Neural cell (in vitro differentiated cells): Measurements from ENCODE around the gene EMID1. TPM values are rescaled to one million over a fixed set of nuclear protein-coding genes. Genes with fewer than 3 reads are reported as not detected.

Experiments
- H2AFZ ChIP-seq: fragments of 200-600, 300-800 bp; sonication (generic), shearing (Covaris generic); 2 replicates; pipeline ENCODE4 v1.6.0; 2014; ENCODE audit warnings: low read depth, mild to moderate bottlenecking, antibody characterized with exemption, low read length, moderate library complexity
- H3F3A ChIP-seq: fragments of 200-600 bp; shearing (Covaris generic); 2 replicates; pipeline ENCODE4 v1.6.1; 2016; ENCODE audit warnings: mild to moderate bottlenecking, moderate library complexity, mixed read lengths, antibody characterized with exemption, low read length; ENCODE audit not compliant: insufficient read depth, poor library complexity, severe bottlenecking
- H3K27ac ChIP-seq: fragments of 200-600, 300-800 bp; sonication (generic), shearing (Covaris generic); 2 replicates; pipeline ENCODE4 v1.5.1; 2014; ENCODE audit warnings: mild to moderate bottlenecking, low read length, moderate library complexity
- H3K27me3 ChIP-seq: fragments of 300-800, 200-600 bp; sonication (generic), shearing (Covaris generic); 2 replicates; pipeline ENCODE4 v1.6.0; 2014; ENCODE audit warnings: mild to moderate bottlenecking, low read depth, low read length, moderate library complexity; ENCODE audit not compliant: insufficient read depth
- H3K36me3 ChIP-seq: fragments of 300-800, 200-600 bp; sonication (generic), shearing (Covaris generic); 2 replicates; pipeline ENCODE4 v1.5.1; 2014; ENCODE audit warnings: mild to moderate bottlenecking, antibody characterized with exemption, low read length, moderate library complexity; ENCODE audit not compliant: insufficient read depth
- H3K4me2 ChIP-seq: fragments of 300-800, 200-600 bp; sonication (generic), shearing (Covaris generic); 2 replicates; pipeline ENCODE4 v1.6.0; 2014; ENCODE audit warnings: mild to moderate bottlenecking, low read length
- H3K4me3 ChIP-seq: fragments of 300-800, 200-600 bp; sonication (generic), shearing (Covaris generic); 2 replicates; pipeline ENCODE4 v1.5.1; 2014; ENCODE audit warnings: mild to moderate bottlenecking, low read length, moderate library complexity
- H3K79me2 ChIP-seq: fragments of 200-600 bp; shearing (Covaris generic); replicated peaks from 2 replicates; pipeline ENCODE4 v1.6.0; 2014; ENCODE audit warnings: mild to moderate bottlenecking, low read length, moderate library complexity; ENCODE audit not compliant: insufficient read depth
- H3K9ac ChIP-seq: fragments of 300-800, 200-600 bp; sonication (generic), shearing (Covaris generic); 2 replicates; pipeline ENCODE4 v1.6.1; 2016; ENCODE audit warnings: mild to moderate bottlenecking, low read length, mixed read lengths
- H3K9me2 ChIP-seq: fragments of 200-600 bp; shearing (Covaris generic); 2 replicates; pipeline ENCODE4 v1.6.1; 2016; ENCODE audit warnings: mild to moderate bottlenecking, low read length, mixed read lengths; ENCODE audit not compliant: insufficient read depth
- H3K9me3 ChIP-seq: fragments of 200-600, 300-800 bp; sonication (generic), shearing (Covaris generic); 2 replicates; pipeline ENCODE4 v1.6.1; 2016; ENCODE audit warnings: mild to moderate bottlenecking, mixed run types, low read length, moderate library complexity, mixed read lengths
- H4K20me1 ChIP-seq: fragments of 200-600 bp; shearing (Covaris generic); 2 replicates; pipeline ENCODE4 v1.6.1; 2016; ENCODE audit warnings: mild to moderate bottlenecking, mixed run types; ENCODE audit not compliant: insufficient read depth
- CTCF ChIP-seq: fragments of 450-650 bp; IDR thresholded peaks from 2 replicates; pipeline ENCODE4 v1.5.1; 2014; ENCODE audit warnings: antibody characterized with exemption, mild to moderate bottlenecking, moderate library complexity; ENCODE audit not compliant: poor library complexity, severe bottlenecking
- EP300 ChIP-seq: fragments of 450-650 bp; conservative IDR thresholded peaks from 2 replicates; pipeline ENCODE4 v1.6.1; 2014; ENCODE audit warnings: antibody characterized with exemption, mild to moderate bottlenecking, moderate library complexity; ENCODE audit not compliant: poor library complexity, severe bottlenecking
- EZH2 ChIP-seq: fragments of 200-600, 300-800 bp; shearing (Covaris generic), sonication (generic); IDR thresholded peaks from 2 replicates; pipeline ENCODE4 v1.6.1; 2014; ENCODE audit warnings: antibody characterized with exemption, low read length, borderline replicate concordance, mild to moderate bottlenecking; ENCODE audit not compliant: insufficient read depth, poor library complexity, severe bottlenecking
- MXI1 ChIP-seq: fragments of 450-650 bp; conservative IDR thresholded peaks from 2 replicates; pipeline ENCODE4 v1.6.1; 2014; ENCODE audit warnings: antibody characterized with exemption, mild to moderate bottlenecking; ENCODE audit not compliant: poor library complexity, severe bottlenecking
- POLR2AphosphoS5 ChIP-seq: IDR thresholded peaks from 2 replicates; pipeline ENCODE4 v1.6.1; 2012
- RAD21 ChIP-seq: fragments of 450-650 bp; conservative IDR thresholded peaks from 2 replicates; pipeline ENCODE4 v1.6.1; 2014; ENCODE audit warnings: antibody characterized with exemption, mild to moderate bottlenecking, moderate library complexity
- REST ChIP-seq: IDR thresholded peaks from 2 replicates; pipeline ENCODE4 v1.6.1; 2012; ENCODE audit warnings: borderline replicate concordance
- SMC3 ChIP-seq: fragments of 450-650 bp; conservative IDR thresholded peaks from 2 replicates; pipeline ENCODE4 v1.6.1; 2014; ENCODE audit warnings: antibody characterized with exemption, mild to moderate bottlenecking, moderate library complexity; ENCODE audit not compliant: poor library complexity
- TAF1 ChIP-seq: IDR thresholded peaks from 2 replicates; pipeline ENCODE4 v1.6.1; 2012; ENCODE audit warnings: low read depth
- polyA plus RNA-seq: library from polyadenylated mRNA; depleted of rRNA; stranded (reverse); fragments of >200 nt; gene quantifications from 2 replicates; pipeline ENCODE4 v1.2.3, GENCODE V29; 2014

The EMID1 gene
- polyA plus RNA-seq, 1 donor from 2014 or later = 14.1 TPM

GRCh38 chr22:29195964-29196666, 9.6 kb upstream of the EMID1 start:
- H3K27ac ChIP-seq = no peak overlapping the region
- H2AFZ ChIP-seq = no peak overlapping the region
- no peaks in the 10 kb centered on the region for H4K20me1 ChIP-seq

GRCh38 chr22:29197096-29197495, 8.6 kb upstream of the EMID1 start:
- no peaks in the 10 kb centered on the region for H3K9me3 ChIP-seq
- H3K4me3 ChIP-seq = no peak overlapping the region
- H3F3A ChIP-seq = no peaks in the 10 kb centered on the region
- no peaks in the 10 kb centered on the region for H3K36me3 ChIP-seq
- no peak overlapping the region for H3K4me2 ChIP-seq
- no peaks in the 10 kb centered on the region for H3K9me2 ChIP-seq
- no peaks in the 10 kb centered on the region for H4K20me1 ChIP-seq
- TF ChIP-seq CTCF (no peak), REST (no peak), RAD21 (no peak), SMC3 (no peak), TAF1 (no peak), EZH2 (no peak), MXI1 (no peak), EP300 (no peak), POLR2AphosphoS5 (no peak)
- no peak overlapping the region for H3K9ac ChIP-seq
- no peaks in the 10 kb centered on the region for H3K27me3 ChIP-seq
- H3K79me2 ChIP-seq = no peaks in the 10 kb centered on the region
- no peak overlapping the region for H3K27ac ChIP-seq
- no peak overlapping the region for H2AFZ ChIP-seq

More at GRCh38 chr22:29195964-29196666, 9.6 kb upstream of the EMID1 start:
- H3K36me3 ChIP-seq = no peaks in the 10 kb centered on the region
- H3F3A ChIP-seq = no peaks in the 10 kb centered on the region
- no peak overlapping the region for H3K4me3 ChIP-seq
- H3K9me3 ChIP-seq = no peaks in the 10 kb centered on the region
- no peaks in the 10 kb centered on the region for H3K79me2 ChIP-seq
- H3K27me3 ChIP-seq = no peaks in the 10 kb centered on the region
- H3K9ac ChIP-seq = no peak overlapping the region
- no peak overlapping the region for H3K4me2 ChIP-seq
- TF ChIP-seq RAD21 (no peak), EZH2 (no peak), EP300 (no peak), POLR2AphosphoS5 (no peak), SMC3 (no peak)
- no peaks in the 10 kb centered on the region for H3K9me2 ChIP-seq
